Stimulated activated CD4-positive, alpha-beta T cell treated with anti-CD3 and anti-CD28 coated beads, Interleukin-15, amount 100 ng/mL, for 1 hour (primary cell): ENCODE data around the gene PPP1R2C.

Experiments used
- DNase-seq, 2 donors: peaks; one replicate each; pipeline ENCODE4 v3.0.0-alpha.2; 2020; ENCODE audit warnings: low read depth in 1 of 2, low spot score in 1 of 2

Gene PPP1R2C

GRCh38 chrX:42778096-42778495, at the start of gene PPP1R2C:
Gene PPP1R2C (minus strand): TSS chrX:42778163. CDS start chrX:42778079, 84 bp downstream.
- DNase-seq: no peak

DNA sequence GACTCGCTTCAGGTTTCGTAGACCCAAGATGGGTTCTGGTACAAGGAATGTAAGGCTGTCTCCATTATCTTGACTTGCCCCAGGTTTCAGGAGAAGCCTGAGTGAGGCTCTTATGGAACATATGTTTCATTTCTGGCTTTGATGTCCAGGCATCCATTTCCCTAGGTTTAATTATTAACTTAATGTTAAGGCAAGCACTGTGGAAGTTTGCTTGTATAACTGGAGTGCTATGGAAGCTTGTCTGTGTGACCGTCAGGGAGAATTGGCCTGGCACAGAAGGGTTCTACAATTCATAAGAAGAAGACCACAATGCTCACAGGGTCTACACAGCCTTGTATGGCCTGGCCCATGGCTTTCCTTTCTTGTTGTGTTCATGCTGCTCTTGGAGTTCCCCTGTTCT, 47.2 kb upstream of the PPP1R2C start:
- no peak for DNase-seq

- DNase-seq: no peak
These were observed 46.6 kb upstream of the PPP1R2C start for GRCh38 chrX:42824541-42824940.

DNA sequence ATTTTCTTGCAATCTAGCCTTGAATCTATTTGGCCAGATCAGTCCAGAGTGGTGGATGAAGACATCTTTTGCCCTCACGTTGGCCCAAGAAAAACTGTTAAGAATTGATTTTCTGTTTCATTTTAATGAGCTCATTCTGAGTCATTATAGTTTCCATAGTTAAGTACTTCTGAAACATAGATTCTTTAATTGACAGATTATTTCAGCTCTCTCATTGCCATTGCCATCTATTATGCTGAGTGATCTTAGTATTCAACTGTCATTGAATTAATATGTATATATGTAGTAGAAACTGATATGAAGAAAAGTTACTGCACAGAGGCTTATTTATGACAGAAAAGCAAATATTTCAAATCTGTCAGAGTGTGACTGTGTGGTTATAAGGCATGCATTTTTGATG, 45.5 kb upstream of the PPP1R2C start:
- no peak for DNase-seq

DNA sequence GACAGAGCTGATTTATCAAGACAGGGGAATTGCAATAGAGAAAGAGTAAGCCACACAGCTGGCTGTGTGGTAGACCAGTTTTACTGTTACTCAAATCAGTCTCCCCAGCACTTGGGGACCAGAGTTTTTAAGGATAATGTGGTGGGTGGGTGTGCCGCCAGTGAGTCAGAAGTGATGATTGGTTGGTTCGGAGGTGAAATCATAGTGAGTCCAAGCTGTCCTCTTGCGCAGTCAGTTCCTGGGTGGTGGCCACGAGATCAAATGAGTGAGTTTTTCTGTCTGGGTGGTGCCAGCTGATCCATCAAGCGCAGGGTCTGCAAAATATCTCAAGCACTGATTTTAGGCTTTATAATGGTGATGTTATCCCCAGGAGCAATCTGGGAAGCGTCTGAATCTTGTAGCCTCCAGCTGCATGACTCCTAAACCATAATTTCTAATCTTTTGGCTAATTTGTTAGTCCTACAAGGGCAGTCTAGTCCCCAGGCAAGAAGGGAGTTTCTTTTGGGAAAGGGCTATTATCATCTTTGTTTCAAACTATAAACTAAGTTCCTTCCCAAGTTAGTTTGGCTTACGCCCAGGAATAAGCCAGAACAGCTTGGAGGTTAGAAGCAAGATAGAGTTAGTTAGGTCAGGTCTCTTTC, 44.0 kb upstream of the PPP1R2C start:
- DNase-seq: no peak

GRCh38 chrX:42818151-42818921, 40.4 kb upstream of the PPP1R2C start:
- DNase-seq: no peak

- DNase-seq: no peak
These were observed 31.6 kb upstream of the PPP1R2C start for GRCh38 chrX:42809569-42809968.

DNA sequence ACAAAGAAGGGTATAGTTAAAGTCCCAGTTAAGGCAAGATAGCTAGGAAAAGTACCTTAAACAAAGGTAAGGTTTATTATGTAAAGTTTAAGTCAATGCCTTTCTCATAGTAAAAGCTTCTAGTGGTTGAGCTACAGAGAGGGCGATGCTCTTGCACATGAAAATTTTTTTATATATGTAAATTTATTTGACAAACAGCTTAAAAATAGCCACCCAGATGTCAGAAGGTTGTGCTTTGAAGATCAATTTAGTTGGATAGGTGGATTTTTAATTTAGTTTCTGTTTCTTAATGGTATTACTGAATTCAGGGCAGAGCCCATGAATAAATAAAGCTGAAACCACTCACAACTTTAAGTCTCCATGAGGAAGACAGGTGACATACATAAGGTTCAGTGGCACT, 29.4 kb upstream of the PPP1R2C start:
- no peak for DNase-seq

GRCh38 chrX:42804524-42804923, 26.6 kb upstream of the PPP1R2C start:
- no peak for DNase-seq

DNA sequence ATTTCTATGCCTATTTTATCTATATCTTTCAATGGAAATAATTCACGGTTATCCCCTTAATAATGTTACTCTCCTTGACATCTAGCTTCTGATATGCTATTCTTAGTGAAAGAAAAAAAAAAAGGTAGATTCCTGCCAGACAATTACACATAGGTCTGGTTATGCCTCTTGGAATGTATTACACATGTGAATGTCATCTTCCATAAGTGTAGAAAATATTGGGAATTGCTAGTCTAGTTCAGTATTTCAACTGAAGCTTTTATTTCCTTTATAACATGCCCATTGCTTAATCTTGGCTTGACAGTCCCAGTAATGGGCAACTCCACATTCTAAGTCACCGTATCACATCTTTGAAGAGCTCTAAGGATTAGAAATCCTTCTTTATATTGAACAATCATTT, 25.4 kb upstream of the PPP1R2C start:
- DNase-seq: no peak

- DNase-seq: no peak
These were observed 19.8 kb upstream of the PPP1R2C start for GRCh38 chrX:42797651-42798269.

GRCh38 chrX:42783451-42783850, 5.5 kb upstream of the PPP1R2C start:
- no peak for DNase-seq

GRCh38 chrX:42776195-42776594, 1.8 kb downstream of the PPP1R2C start:
- DNase-seq: no peak

DNA sequence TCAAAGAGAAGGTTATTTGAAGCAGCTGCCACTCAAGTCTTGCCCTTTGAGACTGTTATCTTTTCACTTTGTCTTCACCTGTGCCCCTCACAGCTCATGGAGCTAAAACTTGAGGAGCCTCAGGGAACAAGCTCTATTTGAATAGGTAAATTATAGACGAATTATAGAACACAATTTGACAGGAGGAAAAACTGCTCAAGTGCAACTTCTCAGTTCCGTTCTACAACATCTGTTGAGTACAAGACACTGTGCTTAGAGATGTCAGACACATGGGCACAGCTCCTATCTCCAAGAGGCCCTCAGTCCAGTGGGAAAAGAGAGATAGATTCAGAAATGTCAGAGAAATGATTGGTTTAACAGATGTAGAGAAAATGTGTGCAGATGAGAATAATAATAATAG, 5.1 kb downstream of the PPP1R2C start:
- DNase-seq: no peak

DNA sequence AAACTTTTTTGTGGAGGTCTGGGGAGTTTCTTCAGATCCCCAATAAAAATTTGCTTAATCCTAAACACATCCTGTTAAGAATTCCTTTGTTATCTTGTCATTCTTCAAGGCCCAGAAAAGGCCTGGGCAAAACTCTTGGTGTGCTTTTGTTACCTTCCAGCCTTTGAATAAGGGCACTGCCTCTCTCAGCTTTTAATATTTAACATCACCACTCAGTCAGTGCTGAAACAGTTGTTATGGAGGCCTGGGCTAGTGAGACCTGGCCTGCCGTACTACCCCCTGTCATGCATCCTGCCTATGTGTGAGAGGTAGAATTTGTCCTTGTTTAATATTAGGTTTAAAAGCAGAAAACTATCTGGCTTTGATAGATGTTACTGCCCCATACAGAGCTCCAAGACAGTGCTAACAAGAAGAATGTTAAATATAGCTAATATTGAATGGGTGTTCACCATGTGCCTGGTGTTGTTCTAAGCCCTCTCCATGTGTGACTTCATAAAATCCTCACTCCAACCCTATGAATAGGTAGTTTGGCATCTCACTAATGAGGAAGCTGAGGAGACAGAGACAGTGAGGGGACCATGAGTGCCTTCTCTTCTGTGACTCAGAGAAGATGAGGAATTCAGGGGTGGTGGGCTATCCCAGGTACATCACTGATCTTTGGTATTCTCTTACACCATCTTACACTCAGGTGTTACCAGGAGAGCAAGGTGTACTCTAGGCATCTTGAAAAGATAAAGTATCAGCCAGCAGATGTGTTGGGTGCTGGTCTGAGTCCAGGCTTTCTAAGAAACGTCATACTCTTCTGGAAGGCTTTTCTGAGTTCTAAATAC, 6.2 kb downstream of the PPP1R2C start:
- no peak for DNase-seq

GRCh38 chrX:42770566-42770965, 7.4 kb downstream of the PPP1R2C start:
- DNase-seq: no peak

GRCh38 chrX:42759881-42760280, 18.1 kb downstream of the PPP1R2C start:
- no peak for DNase-seq

DNA sequence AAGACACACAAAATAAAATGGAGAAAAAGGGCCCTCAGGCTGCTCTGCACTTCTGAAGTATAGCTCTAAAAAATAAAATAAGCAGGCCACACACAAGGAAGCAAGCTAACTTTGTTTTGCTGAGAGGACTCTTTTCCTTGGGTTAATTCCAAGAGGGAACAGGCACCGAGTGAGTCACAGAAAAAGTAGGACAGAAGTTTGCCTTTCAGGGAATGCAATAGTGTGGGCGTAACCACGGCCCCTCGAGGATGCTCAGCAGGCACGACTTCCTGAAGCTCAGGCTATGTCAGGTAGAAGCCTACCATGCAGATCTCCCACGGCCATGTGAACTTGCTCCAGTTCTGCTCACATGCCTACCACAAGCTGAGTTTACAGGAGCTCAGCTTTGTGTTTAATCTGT, 22.1 kb downstream of the PPP1R2C start:
- DNase-seq: no peak

DNA sequence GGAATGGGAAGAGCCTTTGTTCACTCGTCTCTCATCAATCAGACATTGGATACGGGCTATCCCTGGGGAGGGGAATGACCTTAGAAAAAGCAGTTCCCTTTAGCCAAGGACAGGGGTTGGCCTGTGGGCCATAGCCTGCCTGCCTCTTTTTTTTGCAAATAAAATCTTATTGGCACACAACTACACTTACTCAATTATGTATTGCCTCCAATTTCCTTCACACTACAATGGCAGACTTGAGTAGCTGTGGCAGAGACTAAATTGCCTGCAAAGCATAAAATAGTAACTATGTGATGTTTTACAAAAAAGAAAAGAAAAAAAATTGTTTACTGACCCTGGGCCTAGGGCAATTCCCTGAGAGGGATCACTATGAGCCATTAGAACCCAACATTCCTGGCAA, 23.4 kb downstream of the PPP1R2C start:
- no peak for DNase-seq

DNA sequence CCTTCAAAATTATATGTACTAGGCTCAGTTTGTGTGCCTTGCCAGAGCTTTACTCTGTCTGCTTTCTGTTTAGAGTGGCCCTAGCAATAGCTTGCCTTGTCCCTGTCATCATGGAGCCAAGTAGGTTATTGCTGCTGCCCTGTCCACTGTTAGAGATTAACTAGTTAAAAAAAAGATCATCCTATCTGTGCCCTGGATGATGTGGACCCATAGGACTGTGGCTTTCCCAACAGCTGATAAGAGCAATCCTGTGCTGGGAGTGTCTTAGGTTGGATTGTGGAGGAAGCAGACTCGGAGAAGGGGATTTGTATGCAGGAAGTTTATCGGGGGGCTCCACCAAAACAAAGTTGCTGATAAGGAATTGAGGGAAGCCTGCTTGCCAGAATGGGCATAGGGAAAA, 23.8 kb downstream of the PPP1R2C start:
- DNase-seq: no peak

DNA sequence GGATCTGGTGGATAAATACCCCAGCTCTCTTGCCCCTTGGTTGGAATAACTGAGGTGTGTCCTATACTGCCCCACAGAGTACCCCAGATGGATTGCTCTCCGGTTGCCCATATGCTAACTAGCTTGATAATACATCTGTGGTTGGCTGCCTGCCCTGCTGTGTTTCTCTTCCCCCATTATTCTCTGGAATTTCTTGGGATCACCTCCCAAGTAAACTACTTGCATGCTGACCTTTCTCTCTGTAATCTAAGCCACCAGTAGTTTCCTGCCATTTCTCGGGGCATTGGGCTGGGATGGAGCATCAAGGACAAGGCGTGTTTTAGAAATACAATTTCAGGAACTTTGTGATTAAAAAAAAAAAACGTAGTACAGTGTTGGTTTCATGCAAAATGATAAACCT, 25.2 kb downstream of the PPP1R2C start:
- DNase-seq: no peak

DNA sequence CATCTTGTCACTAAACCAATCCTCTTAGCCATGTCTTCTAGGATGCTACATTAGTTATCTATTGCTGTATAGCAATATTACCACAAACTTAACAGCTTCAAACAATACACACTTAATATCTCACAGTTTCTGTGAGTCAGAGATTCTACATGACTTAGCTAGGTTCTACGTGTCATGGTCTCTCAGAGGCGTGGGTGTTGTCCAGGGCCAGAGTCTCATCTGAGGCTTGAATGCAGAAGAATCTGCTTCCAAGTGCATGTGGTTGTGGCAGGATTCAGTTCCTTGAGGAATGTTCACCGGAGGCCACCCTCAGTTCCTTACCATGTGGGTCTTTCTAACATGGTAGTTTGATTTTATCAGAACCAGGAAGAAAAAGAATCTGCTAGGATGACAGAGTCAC, 26.4 kb downstream of the PPP1R2C start:
- DNase-seq: no peak
